Activated T-cell treated with anti-CD3 and anti-CD28 coated beads for 4 hours (primary cell): ENCODE results near the gene CHFR.
A peak's percentile ranks its signal among the peaks of the same experiment; 100 is the strongest.
"Not testable (repeated sequence)": the region's sequence is repeated elsewhere in the genome, so short reads cannot be mapped to it uniquely, and the experiment has no call there.

ENCODE experiments used
- DNase-seq: peaks from one replicate; pipeline ENCODE4 v3.0.0-alpha.2; 2020

Gene CHFR

GRCh38 chr12:132887513-132888351, at the start of gene CHFR:
TSS of gene CHFR (minus strand) at chr12:132887605. CDS start at chr12:132887328, 277 bp downstream.
- DNase-seq, result peak; percentile 85

- DNase-seq, result not testable (repeated sequence)
Measured at GRCh38 chr12:132936921-132937320, 49.5 kb upstream of the CHFR start.

- DNase-seq, result no peak
Measured at GRCh38 chr12:132936163-132936562, 48.8 kb upstream of the CHFR start.

GRCh38 chr12:132926415-132926833, 39.0 kb upstream of the CHFR start:
- no peak for DNase-seq

GRCh38 chr12:132925597-132926414, 38.4 kb upstream of the CHFR start:
- no peak for DNase-seq

- DNase-seq, result no peak
Measured at GRCh38 chr12:132924356-132924755, 37.0 kb upstream of the CHFR start.

GRCh38 chr12:132923356-132923909, 36.0 kb upstream of the CHFR start:
- no peak for DNase-seq

- DNase-seq, result no peak
Measured at GRCh38 chr12:132922676-132923075, 35.3 kb upstream of the CHFR start.

- DNase-seq, result no peak
Measured at GRCh38 chr12:132921685-132922084, 34.3 kb upstream of the CHFR start.

- no peak for DNase-seq
Measured at GRCh38 chr12:132918680-132919079, 31.3 kb upstream of the CHFR start.

GRCh38 chr12:132909030-132909368, 21.6 kb upstream of the CHFR start:
- DNase-seq, result no peak

- DNase-seq, result peak; percentile 91
Measured at GRCh38 chr12:132908145-132909029, 21.0 kb upstream of the CHFR start.

GRCh38 chr12:132907789-132908144, 20.4 kb upstream of the CHFR start:
- not testable (repeated sequence) for DNase-seq

GRCh38 chr12:132907216-132907615, 19.8 kb upstream of the CHFR start:
- DNase-seq, result no peak

- peak; percentile 89 for DNase-seq
Measured at GRCh38 chr12:132904718-132905328, 17.4 kb upstream of the CHFR start.

GRCh38 chr12:132899033-132899432, 11.6 kb upstream of the CHFR start:
- DNase-seq, result no peak

- DNase-seq, result no peak
Measured at GRCh38 chr12:132888852-132889251, 1.4 kb upstream of the CHFR start.

- DNase-seq, result no peak
Measured at GRCh38 chr12:132886529-132887477, 602 bp downstream of the CHFR start.

GRCh38 chr12:132881818-132882217, 5.6 kb downstream of the CHFR start:
- no peak for DNase-seq

- not testable (repeated sequence) for DNase-seq
Measured at GRCh38 chr12:132874620-132875019, 12.8 kb downstream of the CHFR start.

GRCh38 chr12:132874175-132874574, 13.2 kb downstream of the CHFR start:
- no peak for DNase-seq
